Mucosa of stomach (tissue), 1 donor: ENCODE measurements around the gene FHAD1.

ENCODE experiments used
- H3K27me3 ChIP-seq: one replicate; pipeline ENCODE4 v1.7.0; 2013; ENCODE audit warnings: mild to moderate bottlenecking, low read length; ENCODE audit not compliant: control insufficient read depth, insufficient read depth
- H3K36me3 ChIP-seq: one replicate; pipeline ENCODE4 v1.7.0; 2013; ENCODE audit warnings: low read length; ENCODE audit not compliant: control insufficient read depth, insufficient read depth
- H3K4me1 ChIP-seq: one replicate; pipeline ENCODE4 v1.7.0; 2013; ENCODE audit warnings: mild to moderate bottlenecking, low read length; ENCODE audit not compliant: control insufficient read depth, insufficient read depth
- H3K4me3 ChIP-seq: one replicate; pipeline ENCODE4 v1.7.0; 2013; ENCODE audit warnings: low read length
- H3K9ac ChIP-seq: one replicate; pipeline ENCODE4 v1.7.0; 2013; ENCODE audit warnings: mild to moderate bottlenecking, low read length, moderate library complexity
- H3K9me3 ChIP-seq: one replicate; pipeline ENCODE4 v1.7.0; 2013; ENCODE audit warnings: mild to moderate bottlenecking, low read length, moderate library complexity; ENCODE audit not compliant: control insufficient read depth
- donor health status: Pancreatic carcinoma.

Gene FHAD1

GRCh38 chr1:15322648-15323350, 75.8 kb downstream of the FHAD1 start:
- Histone ChIP-seq H3K27me3 (no peaks in the 10 kb centered on the region), H3K4me1 (peaks cover 32% of the 10 kb centered on the region), H3K9me3 (no peaks in the 10 kb centered on the region), H3K9ac (no peak overlapping the region), H3K36me3 (no peaks in the 10 kb centered on the region), H3K4me3 (no peak overlapping the region)

GRCh38 chr1:15323351-15323988, 76.4 kb downstream of the FHAD1 start:
- Histone ChIP-seq H3K4me3 (no peak overlapping the region), H3K27me3 (no peaks in the 10 kb centered on the region), H3K4me1 (peaks cover 38% of the 10 kb centered on the region), H3K36me3 (no peaks in the 10 kb centered on the region), H3K9ac (no peak overlapping the region), H3K9me3 (no peaks in the 10 kb centered on the region)

GRCh38 chr1:15323989-15324868, 77.2 kb downstream of the FHAD1 start:
- Histone ChIP-seq H3K9me3 (no peaks in the 10 kb centered on the region), H3K9ac (no peak overlapping the region), H3K27me3 (no peaks in the 10 kb centered on the region), H3K4me3 (no peak overlapping the region), H3K36me3 (no peaks in the 10 kb centered on the region), H3K4me1 (peaks cover 45% of the 10 kb centered on the region)

GRCh38 chr1:15324869-15325335, 77.9 kb downstream of the FHAD1 start:
- H3K4me1 ChIP-seq, result peaks cover 52% of the 10 kb centered on the region
- no peak overlapping the region for H3K9ac ChIP-seq
- H3K36me3 ChIP-seq, result no peaks in the 10 kb centered on the region
- H3K9me3 ChIP-seq, result no peaks in the 10 kb centered on the region
- no peaks in the 10 kb centered on the region for H3K27me3 ChIP-seq
- H3K4me3 ChIP-seq, result no peak overlapping the region

GRCh38 chr1:15325375-15326085, 78.5 kb downstream of the FHAD1 start:
- Histone ChIP-seq H3K4me3 (no peak overlapping the region), H3K9me3 (no peaks in the 10 kb centered on the region), H3K9ac (no peak overlapping the region), H3K4me1 (peaks cover 58% of the 10 kb centered on the region), H3K36me3 (no peaks in the 10 kb centered on the region), H3K27me3 (no peaks in the 10 kb centered on the region)

GRCh38 chr1:15326691-15327588, 79.9 kb downstream of the FHAD1 start:
- Histone ChIP-seq H3K9me3 (no peaks in the 10 kb centered on the region), H3K4me1 (peaks cover 66% of the 10 kb centered on the region)

DNA sequence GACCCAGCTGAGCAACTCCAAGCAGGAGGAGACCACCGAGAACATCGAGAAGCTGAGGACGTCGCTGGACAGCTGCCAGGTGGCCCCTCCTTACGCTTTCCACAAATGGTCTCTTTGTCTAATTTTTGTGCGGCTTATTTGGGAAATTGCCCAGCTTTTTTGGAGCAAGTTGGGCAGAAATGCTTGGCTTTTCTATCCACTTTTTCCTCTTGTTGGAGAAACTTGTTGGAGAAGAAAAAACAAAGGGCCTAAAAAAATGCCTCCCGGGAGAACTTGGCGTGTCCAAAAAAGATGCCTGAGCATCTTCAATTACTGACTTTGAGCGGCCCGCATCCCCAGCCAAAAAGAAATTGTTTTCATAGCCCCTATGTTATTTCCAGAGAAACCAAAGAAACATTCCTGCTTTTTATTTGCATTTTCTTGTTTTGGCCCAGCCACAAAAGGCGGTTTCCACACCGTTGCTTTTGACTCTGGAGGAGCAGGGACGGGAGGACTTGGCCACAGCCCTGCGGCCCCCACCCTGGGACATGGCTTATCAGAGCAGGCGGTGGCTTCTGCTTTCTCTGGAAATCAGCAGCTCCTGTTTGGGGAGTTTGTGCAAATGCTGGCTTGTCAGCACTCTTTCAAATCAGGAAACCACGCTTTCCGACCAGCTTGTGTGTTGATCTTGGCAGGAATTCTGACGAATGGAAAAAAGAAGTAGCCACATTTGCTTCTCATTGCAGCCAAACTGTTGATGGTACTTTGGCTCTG, 81.5 kb downstream of the FHAD1 start:
- Histone ChIP-seq H3K9ac (peak overlapping the region; percentile 27), H3K9me3 (no peaks in the 10 kb centered on the region), H3K4me3 (no peak overlapping the region)

More at GRCh38 chr1:15326691-15327588, 79.9 kb downstream of the FHAD1 start:
- H3K36me3 ChIP-seq, result no peaks in the 10 kb centered on the region
- H3K9ac ChIP-seq, result peak overlapping the region; percentile 27
- no peaks in the 10 kb centered on the region for H3K27me3 ChIP-seq
- no peak overlapping the region for H3K4me3 ChIP-seq

DNA sequence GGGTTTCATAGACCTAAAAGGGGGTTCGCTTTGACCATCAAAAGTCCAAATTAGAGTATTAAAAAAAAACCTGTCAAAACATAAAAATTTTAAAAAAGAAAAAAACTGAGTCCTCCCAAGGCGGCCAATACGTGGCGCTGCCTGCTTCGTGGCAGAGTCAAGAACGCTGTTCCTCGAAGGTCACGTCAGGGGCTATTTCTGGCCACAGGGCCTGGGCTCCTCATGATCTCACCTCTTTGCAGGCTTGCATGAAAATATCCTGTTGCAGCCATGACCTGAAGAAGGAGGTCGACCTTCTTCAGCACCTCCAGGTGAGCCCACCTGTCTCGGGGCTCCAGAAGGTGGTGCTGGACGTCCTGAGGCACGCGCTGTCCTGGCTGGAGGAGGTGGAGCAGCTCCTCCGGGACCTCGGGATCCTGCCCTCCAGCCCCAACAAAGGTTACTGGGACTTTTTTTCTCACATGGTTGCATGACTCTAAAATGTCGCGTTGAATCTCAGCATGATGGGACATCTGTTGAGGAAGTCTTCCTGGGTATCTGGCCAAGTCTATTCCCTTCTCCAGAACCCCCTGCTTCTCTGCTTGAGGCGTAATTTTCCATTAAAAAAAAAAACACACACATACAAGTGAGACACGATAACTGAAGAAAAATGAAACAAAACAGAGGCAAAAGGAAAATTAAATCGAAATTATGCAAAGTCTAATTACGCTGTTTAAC, 82.2 kb downstream of the FHAD1 start:
- Histone ChIP-seq H3K9me3 (no peaks in the 10 kb centered on the region), H3K36me3 (no peaks in the 10 kb centered on the region), H3K9ac (peak overlapping the region; percentile 27), H3K4me3 (no peak overlapping the region), H3K27me3 (no peaks in the 10 kb centered on the region), H3K4me1 (peaks cover 64% of the 10 kb centered on the region)

More for the DNA sequence above, 81.5 kb downstream of the FHAD1 start:
- Histone ChIP-seq H3K4me1 (peaks cover 71% of the 10 kb centered on the region), H3K27me3 (no peaks in the 10 kb centered on the region), H3K36me3 (no peaks in the 10 kb centered on the region)

GRCh38 chr1:15330028-15330427, 83.0 kb downstream of the FHAD1 start:
- no peaks in the 10 kb centered on the region for H3K9me3 ChIP-seq
- no peaks in the 10 kb centered on the region for H3K27me3 ChIP-seq
- H3K36me3 ChIP-seq, result no peaks in the 10 kb centered on the region
- H3K4me1 ChIP-seq, result peaks cover 63% of the 10 kb centered on the region
- no peak overlapping the region for H3K4me3 ChIP-seq
- no peak overlapping the region for H3K9ac ChIP-seq

GRCh38 chr1:15331180-15331579, 84.2 kb downstream of the FHAD1 start:
- H3K27me3 ChIP-seq, result no peaks in the 10 kb centered on the region
- peaks cover 63% of the 10 kb centered on the region for H3K4me1 ChIP-seq
- no peak overlapping the region for H3K4me3 ChIP-seq
- no peak overlapping the region for H3K9ac ChIP-seq
- no peaks in the 10 kb centered on the region for H3K36me3 ChIP-seq
- no peaks in the 10 kb centered on the region for H3K9me3 ChIP-seq
